Measurements from ENCODE around the gene STING1.
"Not testable (repeated sequence)": the region's sequence is repeated elsewhere in the genome, so short reads cannot be mapped to it uniquely, and the experiment has no call there.

Gene STING1

DNA sequence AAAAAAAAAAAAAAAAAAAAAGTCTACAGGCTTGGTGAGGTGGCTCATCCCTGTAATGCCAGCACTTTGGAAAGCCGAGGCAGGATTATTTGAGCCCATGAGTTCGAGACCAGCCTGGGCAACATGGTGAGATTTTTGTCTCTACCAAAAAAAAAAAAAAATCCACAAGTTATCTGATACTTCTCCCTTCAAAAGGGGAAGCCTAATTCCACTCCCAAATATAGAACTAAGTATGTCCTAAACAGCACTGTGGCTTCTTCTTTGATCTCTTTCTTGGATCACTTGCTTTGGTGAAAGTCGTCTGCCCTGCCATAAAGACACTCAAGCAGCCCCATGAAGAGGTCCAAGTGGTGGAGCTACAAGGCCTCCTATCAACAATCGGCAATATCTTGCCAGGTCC is 18.8 kb upstream of the STING1 start:
- Histone ChIP-seq H3K4me2 (peak overlapping the region; percentile 58), H3K4me1 (peaks cover 21% of the 10 kb centered on the region), H3K4me3 (no peak overlapping the region), H3K36me3 (no peaks in the 10 kb centered on the region), H3K27me3 (no peaks in the 10 kb centered on the region), H4K20me1 (no peaks in the 10 kb centered on the region), H3K9me3 (peaks cover 21% of the 10 kb centered on the region), H3K27ac (no peak overlapping the region), H3K9ac (no peak overlapping the region)
- no peak for TF ChIP-seq Cebpa-rat (IDR thresholded peaks at IDR 0.05)

DNA sequence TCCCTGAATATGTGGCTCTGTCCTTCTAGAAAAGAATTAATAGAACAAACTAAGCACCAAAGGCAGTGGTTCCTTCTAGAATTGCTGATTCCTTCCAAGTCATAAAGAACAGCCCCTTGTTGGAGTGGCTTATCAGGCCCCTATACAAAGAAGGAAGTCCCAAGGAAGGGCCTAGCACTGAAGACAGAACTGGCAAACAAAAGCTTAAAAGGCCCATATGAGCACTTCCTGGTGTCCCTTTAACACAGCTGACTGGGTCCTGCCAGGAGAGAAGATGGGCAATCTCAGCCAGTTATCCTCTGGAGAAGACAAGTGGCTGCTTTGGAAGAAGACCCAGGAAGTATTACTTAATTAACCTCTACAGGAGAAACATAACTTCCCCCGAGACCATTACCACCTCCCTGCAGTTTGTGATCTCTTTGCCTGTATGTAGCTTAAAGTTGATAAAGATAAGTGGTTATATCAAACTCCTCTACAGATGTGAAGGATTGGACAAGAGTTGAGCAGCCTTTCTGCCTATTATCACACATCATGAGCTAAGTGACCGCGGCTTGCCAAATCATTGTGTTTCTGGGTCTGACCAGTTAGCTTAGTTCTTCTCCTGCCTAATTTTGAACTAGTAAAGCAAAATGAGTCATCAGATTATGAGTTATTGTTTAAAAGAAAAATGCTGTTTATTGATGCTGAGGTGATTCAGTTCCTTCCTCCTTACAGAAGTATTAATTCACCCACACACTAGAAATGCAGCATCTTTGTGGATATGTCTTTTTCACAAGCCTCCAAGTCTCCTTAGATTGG is 13.3 kb upstream of the STING1 start:
- H3K4me2 ChIP-seq: peak overlapping the region; percentile 6
- H4K20me1 ChIP-seq: no peaks in the 10 kb centered on the region
- no peak overlapping the region for H3K4me3 ChIP-seq
- H3K27me3 ChIP-seq: no peaks in the 10 kb centered on the region
- no peaks in the 10 kb centered on the region for H3K9me3 ChIP-seq
- no peak overlapping the region for H3K9ac ChIP-seq
- H3K4me1 ChIP-seq: peaks cover 37% of the 10 kb centered on the region
- H3K27ac ChIP-seq: no peak overlapping the region; the same call in 1 of the 2 replicates
- TF ChIP-seq Cebpa-rat (IDR thresholded peaks at IDR 0.05): no peak
- H3K36me3 ChIP-seq: no peaks in the 10 kb centered on the region

DNA sequence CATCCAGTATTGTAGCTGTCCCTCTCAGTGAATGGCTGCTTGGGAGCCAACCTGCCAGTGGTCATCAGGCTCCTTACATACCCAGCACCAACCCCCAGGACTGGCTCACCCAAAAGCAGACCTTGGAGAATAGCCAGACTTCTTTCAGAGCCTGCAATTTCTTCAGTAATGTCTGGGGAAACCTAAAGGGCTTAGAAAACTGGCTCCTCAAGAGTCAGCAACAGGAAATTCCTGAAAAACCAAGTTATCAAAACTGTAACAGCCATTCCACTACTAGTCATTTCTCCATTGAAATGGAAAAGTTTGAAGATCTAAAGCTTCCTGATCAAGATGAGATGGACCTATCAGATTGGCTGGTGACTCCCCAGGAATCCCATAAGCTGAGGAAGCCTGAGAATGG is 12.3 kb upstream of the STING1 start:
- Histone ChIP-seq H3K27me3 (no peaks in the 10 kb centered on the region), H3K9me3 (no peaks in the 10 kb centered on the region), H3K36me3 (no peaks in the 10 kb centered on the region), H4K20me1 (no peaks in the 10 kb centered on the region), H3K4me1 (peaks cover 34% of the 10 kb centered on the region), H3K4me3 (no peak overlapping the region), H3K9ac (no peak overlapping the region), H3K27ac (no peak overlapping the region), H3K4me2 (no peak overlapping the region)
- TF ChIP-seq Cebpa-rat (IDR thresholded peaks at IDR 0.05): no peak

- H3K27me3 ChIP-seq: no peaks in the 10 kb centered on the region
- H3K9me3 ChIP-seq: no peaks in the 10 kb centered on the region
- no peak overlapping the region for H3K9ac ChIP-seq
- H3K4me2 ChIP-seq: no peak overlapping the region; the same call in 1 of the 2 replicates
- no peaks in the 10 kb centered on the region for H3K36me3 ChIP-seq
- no peak overlapping the region for H3K27ac ChIP-seq
- H3K4me1 ChIP-seq: peaks cover 35% of the 10 kb centered on the region
- no peaks in the 10 kb centered on the region for H4K20me1 ChIP-seq
- TF ChIP-seq Cebpa-rat (IDR thresholded peaks at IDR 0.05): no peak
- H3K4me3 ChIP-seq: no peak overlapping the region
Observed at GRCh38 chr5:139494256-139494655, 11.7 kb upstream of the STING1 start.

DNA sequence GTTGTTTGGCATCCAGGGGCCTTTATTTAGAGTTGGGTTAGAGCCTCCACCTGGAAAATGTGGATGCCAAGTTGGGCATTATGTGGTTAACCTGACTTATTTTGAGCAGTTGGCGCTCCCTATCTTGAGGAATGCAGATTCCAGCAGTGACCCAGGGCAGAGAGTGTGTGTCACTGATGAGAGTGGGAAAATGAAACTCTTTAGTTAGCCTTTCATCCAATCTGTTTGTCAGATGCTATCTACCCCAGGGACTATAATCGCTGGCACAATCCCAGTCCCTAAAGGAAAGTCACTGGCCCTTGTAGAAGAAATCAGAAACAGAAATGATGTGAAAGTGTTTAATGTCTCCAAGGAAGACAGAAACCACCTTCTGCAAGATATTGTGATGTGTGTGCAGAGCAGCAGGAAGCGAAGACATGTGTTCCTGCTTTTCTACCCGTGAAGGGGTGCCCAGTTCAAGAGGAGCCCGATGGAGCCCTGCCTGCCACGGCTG is 10.2 kb upstream of the STING1 start:
- Histone ChIP-seq H3K4me1 (peaks cover 50% of the 10 kb centered on the region), H3K27ac (peak overlapping the region; percentile 54), H3K9ac (peak overlapping the region; percentile 21; the same call in 1 of the 2 replicates), H3K27me3 (no peaks in the 10 kb centered on the region), H3K9me3 (no peaks in the 10 kb centered on the region), H3K4me2 (peak overlapping the region; percentile 75), H3K4me3 (no peak overlapping the region), H3K36me3 (no peaks in the 10 kb centered on the region), H4K20me1 (no peaks in the 10 kb centered on the region)
- TF ChIP-seq Cebpa-rat (IDR thresholded peaks at IDR 0.05): no peak

- H3K27me3 ChIP-seq: no peaks in the 10 kb centered on the region
- H3K9me3 ChIP-seq: no peaks in the 10 kb centered on the region
- H3K36me3 ChIP-seq: no peaks in the 10 kb centered on the region
- H3K4me1 ChIP-seq: peaks cover 48% of the 10 kb centered on the region
- peak overlapping the region; percentile 72 for H3K27ac ChIP-seq
- no peak overlapping the region for H3K4me3 ChIP-seq
- peak overlapping the region; percentile 53; the same call in 1 of the 2 replicates for H3K9ac ChIP-seq
- H4K20me1 ChIP-seq: no peaks in the 10 kb centered on the region
- peak overlapping the region; percentile 78 for H3K4me2 ChIP-seq
- no peak for TF ChIP-seq Cebpa-rat (IDR thresholded peaks at IDR 0.05)
Observed at GRCh38 chr5:139488260-139488659, 5.7 kb upstream of the STING1 start.

DNA sequence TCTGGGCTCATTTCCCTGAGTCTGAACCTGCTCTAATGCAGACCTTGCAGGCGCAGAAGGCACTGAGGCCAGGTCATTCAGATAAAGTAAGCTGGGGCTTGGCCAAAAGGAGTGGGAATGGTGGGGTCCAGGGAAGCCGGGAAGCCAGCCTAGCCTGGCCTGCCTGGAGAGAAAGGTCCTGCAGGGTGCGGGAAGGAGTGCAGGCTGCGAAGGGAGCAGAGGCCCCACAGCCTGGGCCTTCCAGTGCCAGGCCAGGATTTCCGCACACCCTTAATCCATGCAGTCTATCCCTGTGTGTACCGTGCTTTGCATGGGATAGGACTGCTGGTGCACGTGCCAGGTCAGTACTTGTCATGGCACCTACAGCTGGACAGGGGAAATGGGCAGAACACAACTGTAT is 3.6 kb upstream of the STING1 start:
- H3K9ac ChIP-seq: no peak overlapping the region
- H3K27ac ChIP-seq: no peak overlapping the region
- H3K36me3 ChIP-seq: no peaks in the 10 kb centered on the region
- no peak for TF ChIP-seq Cebpa-rat (IDR thresholded peaks at IDR 0.05)
- no peaks in the 10 kb centered on the region for H3K27me3 ChIP-seq
- H4K20me1 ChIP-seq: no peaks in the 10 kb centered on the region
- no peak overlapping the region for H3K4me2 ChIP-seq
- no peak overlapping the region for H3K4me3 ChIP-seq
- peaks cover 57% of the 10 kb centered on the region for H3K4me1 ChIP-seq
- no peaks in the 10 kb centered on the region for H3K9me3 ChIP-seq

DNA sequence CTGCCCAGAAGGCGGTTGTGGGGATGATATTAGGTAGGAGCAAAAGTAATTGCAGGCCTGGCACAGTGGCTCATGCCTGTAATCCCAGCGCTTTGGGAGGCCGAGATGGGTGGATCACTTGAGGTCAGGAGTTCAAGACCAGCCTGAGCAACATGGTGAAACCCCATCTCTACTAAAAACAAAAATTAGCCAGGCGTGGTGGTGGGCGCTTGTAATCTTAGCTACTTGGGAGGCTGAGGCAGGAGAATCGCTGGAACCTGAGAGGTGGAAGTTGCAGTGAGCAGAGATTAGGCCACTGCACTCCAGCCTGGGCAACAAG is 291 bp upstream of the STING1 start:
- H3K9me3 ChIP-seq, H3K36me3 ChIP-seq, H3K9ac ChIP-seq, H4K20me1 ChIP-seq, H3K27me3 ChIP-seq: not testable (repeated sequence)
- H3K4me2 ChIP-seq: peak overlapping the region; percentile 99
- H3K4me1 ChIP-seq: peaks cover 76% of the 10 kb centered on the region
- peak overlapping the region; percentile 68; the same call in 1 of the 2 replicates for H3K4me3 ChIP-seq
- peak overlapping the region; percentile 90 for H3K27ac ChIP-seq

- Histone ChIP-seq H3K9ac (peak overlapping the region; percentile 82), H3K4me3 (peak overlapping the region; percentile 68), H3K9me3 (no peaks in the 10 kb centered on the region), H3K4me2 (peak overlapping the region; percentile 99), H3K4me1 (peaks cover 86% of the 10 kb centered on the region), H3K36me3 (peaks cover 6% of the 10 kb centered on the region; the same call in 1 of the 2 replicates), H3K27me3 (no peaks in the 10 kb centered on the region), H4K20me1 (no peaks in the 10 kb centered on the region), H3K27ac (peak overlapping the region; percentile 90)
- no peak for TF ChIP-seq Cebpa-rat (IDR thresholded peaks at IDR 0.05)
Observed at GRCh38 chr5:139481580-139482049, 943 bp downstream of the STING1 start.

- no peak for TF ChIP-seq Cebpa-rat (IDR thresholded peaks at IDR 0.05)
- Histone ChIP-seq H3K9me3 (no peaks in the 10 kb centered on the region), H3K27ac (peak overlapping the region; percentile 90), H4K20me1 (no peaks in the 10 kb centered on the region), H3K4me2 (peak overlapping the region; percentile 99), H3K4me3 (peak overlapping the region; percentile 68), H3K4me1 (peaks cover 91% of the 10 kb centered on the region), H3K36me3 (peaks cover 6% of the 10 kb centered on the region; the same call in 1 of the 2 replicates), H3K9ac (peak overlapping the region; percentile 82), H3K27me3 (no peaks in the 10 kb centered on the region)
Observed at GRCh38 chr5:139481122-139481533, 1.4 kb downstream of the STING1 start.

GRCh38 chr5:139479729-139480128 is 2.8 kb downstream of the STING1 start:
- not testable (repeated sequence) for H3K9ac ChIP-seq, H3K27me3 ChIP-seq, H3K36me3 ChIP-seq, H3K27ac ChIP-seq, H3K9me3 ChIP-seq, H3K4me3 ChIP-seq, H4K20me1 ChIP-seq
- Histone ChIP-seq H3K4me1 (peaks cover 100% of the 10 kb centered on the region), H3K4me2 (peak overlapping the region; percentile 99; the same call in 1 of the 2 replicates)

- not testable (repeated sequence) for H3K36me3 ChIP-seq, H3K27me3 ChIP-seq, H3K4me3 ChIP-seq, H4K20me1 ChIP-seq, H3K9me3 ChIP-seq, H3K9ac ChIP-seq
- peaks cover 100% of the 10 kb centered on the region for H3K4me1 ChIP-seq
- H3K27ac ChIP-seq: peak overlapping the region; percentile 59; the same call in 1 of the 2 replicates
- H3K4me2 ChIP-seq: peak overlapping the region; percentile 88
Observed at GRCh38 chr5:139478657-139479423, 3.7 kb downstream of the STING1 start.

Measured in BLaER1 (cell line).